Endodermal cell (in vitro differentiated cells): ENCODE measurements around the gene KIF25. TPM values are rescaled to one million over a fixed set of nuclear protein-coding genes. Genes with fewer than 3 reads are reported as not detected.

Experiments used
- DNase-seq: peaks from one replicate; pipeline ENCODE4 v3.0.0-alpha.2; 2017
- H3K27ac ChIP-seq: 2 replicates; pipeline ENCODE4 v1.5.1; 2013; ENCODE audit warnings: mild to moderate bottlenecking, low read depth, low read length, moderate library complexity
- H3K27me3 ChIP-seq: 2 replicates; pipeline ENCODE4 v1.6.1; 2013; ENCODE audit warnings: mild to moderate bottlenecking, low read length, moderate library complexity; ENCODE audit not compliant: insufficient read depth, control insufficient read depth, poor library complexity, severe bottlenecking
- H3K36me3 ChIP-seq: 2 replicates; pipeline ENCODE4 v1.7.0; 2013; ENCODE audit warnings: mild to moderate bottlenecking, low read length, moderate library complexity; ENCODE audit not compliant: control insufficient read depth, insufficient read depth
- H3K4me1 ChIP-seq: one replicate; pipeline ENCODE4 v1.7.0; 2013; ENCODE audit warnings: low read length; ENCODE audit not compliant: control insufficient read depth, insufficient read depth
- H3K4me3 ChIP-seq: 2 replicates; pipeline ENCODE4 v1.5.1; 2013; ENCODE audit warnings: mild to moderate bottlenecking, low read length, moderate library complexity
- H3K9ac ChIP-seq: 2 replicates; pipeline ENCODE4 v1.6.1; 2013; ENCODE audit warnings: mild to moderate bottlenecking, low read length, moderate library complexity; ENCODE audit not compliant: poor library complexity, severe bottlenecking; ENCODE audit errors: extremely low read depth
- H3K9me3 ChIP-seq: 2 replicates; pipeline ENCODE4 v1.6.1; 2013; ENCODE audit warnings: mild to moderate bottlenecking, low read length, moderate library complexity; ENCODE audit not compliant: control insufficient read depth
- H3K27ac Mint-ChIP-seq: 2 replicates; pipeline ENCODE4 v1.8.0; 2020; ENCODE audit warnings: mixed read lengths
- H3K27me3 Mint-ChIP-seq: 2 replicates; pipeline ENCODE4 v1.8.0; 2021; ENCODE audit warnings: mild to moderate bottlenecking, mixed read lengths; ENCODE audit not compliant: insufficient read depth
- H3K36me3 Mint-ChIP-seq: 2 replicates; pipeline ENCODE4 v1.8.0; 2020; ENCODE audit warnings: low read depth, mixed read lengths
- H3K4me1 Mint-ChIP-seq: 2 replicates; pipeline ENCODE4 v1.8.0; 2020; ENCODE audit warnings: mixed read lengths
- H3K4me3 Mint-ChIP-seq: 2 replicates; pipeline ENCODE4 v1.8.0; 2020; ENCODE audit warnings: mild to moderate bottlenecking, moderate library complexity, mixed read lengths
- H3K9me3 Mint-ChIP-seq: 2 replicates; pipeline ENCODE4 v1.8.0; 2020; ENCODE audit warnings: mild to moderate bottlenecking, mixed read lengths
- CTCF ChIP-seq: fragments of 200-600 bp; sonication (generic); conservative IDR thresholded peaks from 2 replicates; pipeline ENCODE4 v1.5.0; 2021; ENCODE audit warnings: antibody characterized with exemption, mild to moderate bottlenecking
- WGBS, 2 experiments: methylation state at CpG; one replicate each; pipeline versions ENCODE4 v1.1.5 to v1.1.7; 2013; ENCODE audit warnings: missing lambda C conversion rate in 2 of 2, mixed read lengths in 1 of 2; ENCODE audit not compliant: insufficient coverage in 1 of 2, insufficient read length in 1 of 2; 5-methylcytosine and 5-hydroxymethylcytosine counted together
- total RNA-seq, 2 donors: library from RNA; stranded (reverse); fragmentation: NEBNext Ultra II Directional in 1 of 2; extraction: Animal tissue kit (Norgen Biotek cat#: 25700) in 1 of 2; gene quantifications; 2 replicates in 1 of 2; 3 replicates in 1 of 2; pipeline ENCODE4 v1.2.1, GENCODE V29; 2021

Gene KIF25
- total RNA-seq, 2 donors from 2014 or later: 1.3 TPM; not detected in 1

GRCh38 chr6:168092541-168092940 lies 95.1 kb downstream of the KIF25 start:
- peaks cover 3% of the 10 kb centered on the region for H3K9me3 Mint-ChIP-seq
- no peaks in the 10 kb centered on the region for H3K27me3 Mint-ChIP-seq
- Histone ChIP-seq H3K9me3 (no peaks in the 10 kb centered on the region), H3K27me3 (no peaks in the 10 kb centered on the region), H3K27ac (no peak overlapping the region), H3K4me1 (peaks cover 9% of the 10 kb centered on the region), H3K9ac (no peak overlapping the region), H3K36me3 (no peaks in the 10 kb centered on the region), H3K4me3 (no peak overlapping the region)
- no peak overlapping the region for H3K4me3 Mint-ChIP-seq
- no peaks in the 10 kb centered on the region for H3K36me3 Mint-ChIP-seq
- 85 to 88% methylated on average over 7 to 8 of the region's 8 CpGs for WGBS, 2 experiments
- H3K4me1 Mint-ChIP-seq: peaks cover 6% of the 10 kb centered on the region
- no peak overlapping the region for H3K27ac Mint-ChIP-seq
- TF ChIP-seq CTCF: no peak
- DNase-seq: no peak

- no peak for TF ChIP-seq CTCF
Observed at GRCh38 chr6:168093071-168093505, 95.6 kb downstream of the KIF25 start.

GRCh38 chr6:168093634-168094033 lies 96.2 kb downstream of the KIF25 start:
- Mint-ChIP-seq H3K27me3 (no peaks in the 10 kb centered on the region), H3K36me3 (no peaks in the 10 kb centered on the region), H3K4me1 (peaks cover 3% of the 10 kb centered on the region), H3K9me3 (peaks cover 3% of the 10 kb centered on the region), H3K27ac (no peak overlapping the region), H3K4me3 (no peak overlapping the region)
- H3K36me3 ChIP-seq: no peaks in the 10 kb centered on the region
- H3K4me3 ChIP-seq: no peak overlapping the region
- H3K9ac ChIP-seq: no peak overlapping the region
- H3K27me3 ChIP-seq: peaks cover 2% of the 10 kb centered on the region
- WGBS, 2 experiments: 90 to 100% methylated on average over 2 to 11 of the region's 11 CpGs
- H3K9me3 ChIP-seq: no peaks in the 10 kb centered on the region
- no peak for TF ChIP-seq CTCF
- no peak for DNase-seq
- H3K27ac ChIP-seq: no peak overlapping the region
- H3K4me1 ChIP-seq: peaks cover under 1% of the 10 kb centered on the region

More at GRCh38 chr6:168093071-168093505, 95.6 kb downstream of the KIF25 start:
- Mint-ChIP-seq H3K27me3 (no peaks in the 10 kb centered on the region), H3K9me3 (peaks cover 3% of the 10 kb centered on the region), H3K27ac (no peak overlapping the region), H3K4me1 (peaks cover 6% of the 10 kb centered on the region), H3K36me3 (no peaks in the 10 kb centered on the region), H3K4me3 (no peak overlapping the region)
- Histone ChIP-seq H3K4me3 (no peak overlapping the region), H3K36me3 (no peaks in the 10 kb centered on the region), H3K4me1 (peaks cover 5% of the 10 kb centered on the region), H3K27me3 (no peaks in the 10 kb centered on the region), H3K9ac (no peak overlapping the region), H3K27ac (no peak overlapping the region), H3K9me3 (no peaks in the 10 kb centered on the region)
- DNase-seq: no peak
- 93 to 94% methylated on average over 12 of the region's 12 CpGs for WGBS, 2 experiments

Other genes with a start within 250 kb of the KIF25 start
- gene AFDN, start 170.8 kb upstream of the KIF25 start, total RNA-seq: 100 to 1,000 TPM; 214 to 239 TPM
- not detected for gene FRMD1, start 81.5 kb downstream of the KIF25 start, total RNA-seq